Activated CD8-positive, alpha-beta memory T cell treated with anti-CD3 and anti-CD28 coated beads, Interleukin-2, amount 50 U/mL, for 4 hours (primary cell): ENCODE results near the gene NFATC1.

Experiments
- DNase-seq: peaks from one replicate; pipeline ENCODE4 v3.0.0-alpha.2; 2020

NFATC1 gene

GRCh38 chr18:79560042-79560860, 164.5 kb downstream of the NFATC1 start:
- no peak for DNase-seq

GRCh38 chr18:79560861-79561210, 165.1 kb downstream of the NFATC1 start:
- DNase-seq = no peak

DNA sequence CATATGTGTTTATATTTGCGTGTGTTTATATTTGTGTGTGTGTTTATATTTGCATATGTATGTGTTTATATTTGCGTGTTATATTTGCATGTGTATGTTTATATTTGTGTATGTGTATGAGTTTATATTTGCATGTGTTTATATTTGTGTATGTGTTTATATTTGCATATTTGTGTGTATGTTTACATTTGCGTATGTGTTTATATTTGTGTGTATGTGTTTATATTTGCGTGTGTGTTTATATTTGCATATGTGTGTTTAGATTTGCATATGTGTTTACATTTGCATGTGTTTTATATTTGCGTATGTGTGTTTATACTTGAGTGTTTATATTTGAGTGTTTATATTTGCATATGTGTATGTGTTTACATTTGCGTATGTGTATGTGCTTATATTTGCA, 168.2 kb downstream of the NFATC1 start:
- no peak for DNase-seq

GRCh38 chr18:79564441-79564840, 168.7 kb downstream of the NFATC1 start:
- no peak for DNase-seq

GRCh38 chr18:79566771-79567431, 171.2 kb downstream of the NFATC1 start:
- DNase-seq = no peak

- no peak for DNase-seq
Observed at GRCh38 chr18:79567481-79568147, 171.9 kb downstream of the NFATC1 start.

GRCh38 chr18:79568543-79569205, 172.9 kb downstream of the NFATC1 start:
- peak; percentile 7 for DNase-seq

- DNase-seq = peak; percentile 3
Observed at GRCh38 chr18:79569720-79570119, 174.0 kb downstream of the NFATC1 start.

DNA sequence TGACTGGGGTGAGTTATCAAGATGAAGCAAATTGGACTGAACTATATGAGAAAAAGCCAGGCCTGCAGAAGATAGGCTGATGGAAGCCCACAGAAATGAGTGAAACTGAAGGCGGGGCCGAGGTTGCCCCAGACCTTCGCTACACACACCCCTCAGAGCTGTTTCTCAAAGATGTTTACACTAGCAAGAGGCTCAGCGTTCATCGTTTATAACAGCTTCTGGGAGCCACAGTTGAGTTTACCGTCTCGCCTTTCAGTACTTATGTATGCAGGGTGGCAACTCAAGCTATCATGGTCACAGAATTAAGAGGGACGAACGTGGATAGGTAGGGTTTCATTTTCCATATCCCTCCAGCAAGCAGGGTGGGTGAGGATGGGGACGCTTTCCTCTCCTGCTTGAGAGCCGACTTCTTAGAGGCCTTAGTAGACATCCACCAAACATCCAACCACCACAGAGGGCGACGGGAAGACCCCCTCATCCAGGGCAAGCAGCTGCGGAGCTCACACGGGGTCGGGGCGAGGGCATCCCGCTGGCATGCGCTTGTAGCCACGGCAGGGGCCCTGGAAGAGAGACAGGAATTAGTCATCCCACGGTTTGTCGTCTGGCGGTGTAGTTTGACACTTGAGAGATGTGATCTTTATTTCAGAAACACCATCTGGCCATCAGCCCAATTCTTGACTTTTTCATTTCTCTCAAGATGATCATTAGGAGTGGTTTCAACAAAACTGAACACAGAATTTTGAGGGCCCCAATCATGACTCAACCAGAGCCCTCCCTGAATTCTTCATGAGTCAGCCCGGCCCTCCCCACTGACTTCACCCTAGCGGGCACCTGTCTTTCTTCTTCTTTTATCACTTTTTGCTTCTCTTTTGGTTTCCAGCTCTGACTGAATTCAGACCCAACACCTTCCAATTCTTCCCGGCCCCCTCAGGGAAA, 174.8 kb downstream of the NFATC1 start:
- peak; percentile 13 for DNase-seq

DNA sequence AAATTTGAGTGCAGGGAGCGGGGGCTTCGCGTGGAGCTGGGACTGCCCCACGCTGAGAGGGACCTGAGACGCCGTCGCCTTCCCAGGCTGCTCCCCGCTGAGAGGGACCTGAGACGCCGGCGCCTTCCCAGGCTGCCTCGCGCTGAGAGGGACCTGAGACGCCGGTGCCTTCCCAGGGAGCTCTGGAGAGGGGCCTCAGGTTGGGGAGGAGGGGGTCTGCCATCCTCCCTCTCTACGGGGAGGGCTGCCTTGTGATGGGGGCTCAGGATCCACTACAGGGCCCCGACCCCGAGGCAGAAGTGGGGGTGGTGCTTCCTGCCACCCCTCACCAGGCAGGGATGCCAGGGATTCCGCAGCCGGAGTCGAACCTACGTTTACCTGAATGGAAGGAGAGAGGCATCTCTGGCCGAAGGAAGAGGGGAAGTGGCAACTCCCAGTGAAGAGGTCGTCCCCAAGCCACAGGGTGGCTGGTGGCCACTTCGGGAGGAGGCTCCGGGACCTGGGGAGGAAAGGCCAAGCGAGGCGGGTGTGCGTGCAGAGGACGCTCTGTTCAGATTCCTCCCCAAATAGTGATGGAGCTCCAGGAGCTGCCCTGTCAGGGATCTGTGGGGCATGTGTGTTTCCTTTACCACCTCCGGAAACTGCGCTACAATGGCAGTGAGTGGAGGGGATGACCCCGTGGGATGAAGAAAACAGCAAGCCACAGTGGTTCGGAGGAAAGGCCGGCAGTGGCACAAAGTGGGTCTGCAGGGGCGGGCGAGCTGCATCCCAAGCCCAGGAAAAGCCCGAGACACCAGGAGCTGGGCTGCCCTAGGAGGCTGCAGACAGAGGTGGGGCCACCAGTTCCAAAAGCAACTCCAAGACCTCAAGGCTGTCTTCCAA, 175.7 kb downstream of the NFATC1 start:
- peak; percentile 7 for DNase-seq

DNA sequence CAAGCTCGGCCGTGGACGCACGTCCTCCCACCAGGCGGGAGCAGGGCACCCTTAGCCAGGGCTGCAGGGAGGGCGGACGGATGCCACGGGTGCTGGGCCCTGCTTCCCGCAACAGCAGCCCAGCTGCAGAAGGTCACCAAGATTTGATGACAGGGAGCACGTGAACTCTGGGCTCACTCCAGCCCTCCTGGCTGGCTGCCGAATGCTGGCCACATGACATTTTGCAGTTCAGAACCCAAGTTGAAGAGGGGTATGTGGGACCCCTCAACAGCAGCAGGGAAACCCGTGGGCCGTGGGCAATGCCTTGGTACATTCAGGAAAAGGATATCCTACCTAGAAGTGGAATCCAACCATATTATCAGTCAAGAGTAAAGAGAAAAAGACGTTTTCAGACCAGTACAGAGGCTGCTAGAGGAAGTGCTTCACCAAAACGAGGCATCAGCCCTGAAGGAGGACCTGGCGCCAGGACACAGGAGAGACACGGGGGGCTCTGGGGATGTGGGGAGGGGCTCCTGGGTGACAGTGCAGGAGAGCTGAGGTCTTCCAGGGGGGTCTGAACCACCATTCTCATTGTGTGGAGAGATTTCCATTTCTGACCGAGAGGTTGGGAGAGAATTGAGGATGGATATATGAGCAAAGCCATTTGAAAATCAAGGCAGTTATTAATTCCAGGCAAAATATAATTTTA, 176.5 kb downstream of the NFATC1 start:
- DNase-seq = peak; percentile 4

- no peak for DNase-seq
Observed at GRCh38 chr18:79572848-79573451, 177.2 kb downstream of the NFATC1 start.

GRCh38 chr18:79573921-79574491, 178.3 kb downstream of the NFATC1 start:
- no peak for DNase-seq

GRCh38 chr18:79574938-79575525, 179.3 kb downstream of the NFATC1 start:
- no peak for DNase-seq

DNA sequence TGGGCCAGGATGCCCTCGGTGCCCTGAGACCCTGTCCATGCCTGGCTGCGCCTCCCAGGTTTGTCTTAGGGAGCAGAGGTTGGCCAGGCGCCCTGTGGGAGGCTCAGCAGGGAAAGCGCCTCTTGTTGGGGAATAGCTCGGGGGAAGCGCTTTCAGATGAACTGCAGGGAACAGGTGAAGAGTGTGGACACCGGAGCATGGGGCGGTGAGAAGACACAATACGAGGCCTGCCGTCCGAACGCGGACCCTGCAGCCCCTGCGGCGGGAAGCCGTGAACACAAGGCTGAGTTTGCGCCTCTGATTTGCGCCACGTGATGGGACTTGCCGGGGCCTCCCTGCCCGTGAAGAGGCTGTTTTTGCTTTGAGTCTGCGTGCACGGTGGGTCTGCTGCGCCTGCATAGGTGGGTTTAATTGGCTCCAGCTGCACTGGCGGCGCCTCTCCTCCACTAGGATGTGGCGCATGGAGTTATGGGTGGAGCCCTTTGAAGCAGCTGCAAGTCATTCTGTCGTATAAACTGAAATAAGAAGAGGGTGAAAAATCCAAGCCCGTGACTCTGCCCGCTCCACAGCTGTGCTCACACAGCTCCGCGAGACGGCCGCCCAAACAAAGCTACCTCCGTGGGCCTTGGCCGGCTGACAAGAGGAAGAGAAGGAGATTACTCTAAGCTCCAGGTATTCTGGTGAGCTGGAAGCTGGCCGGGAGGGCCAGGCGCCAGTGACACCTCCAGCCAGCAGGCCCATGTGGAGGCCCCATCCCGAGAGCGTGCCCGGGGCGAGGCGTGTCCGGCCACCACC, 180.4 kb downstream of the NFATC1 start:
- no peak for DNase-seq

DNA sequence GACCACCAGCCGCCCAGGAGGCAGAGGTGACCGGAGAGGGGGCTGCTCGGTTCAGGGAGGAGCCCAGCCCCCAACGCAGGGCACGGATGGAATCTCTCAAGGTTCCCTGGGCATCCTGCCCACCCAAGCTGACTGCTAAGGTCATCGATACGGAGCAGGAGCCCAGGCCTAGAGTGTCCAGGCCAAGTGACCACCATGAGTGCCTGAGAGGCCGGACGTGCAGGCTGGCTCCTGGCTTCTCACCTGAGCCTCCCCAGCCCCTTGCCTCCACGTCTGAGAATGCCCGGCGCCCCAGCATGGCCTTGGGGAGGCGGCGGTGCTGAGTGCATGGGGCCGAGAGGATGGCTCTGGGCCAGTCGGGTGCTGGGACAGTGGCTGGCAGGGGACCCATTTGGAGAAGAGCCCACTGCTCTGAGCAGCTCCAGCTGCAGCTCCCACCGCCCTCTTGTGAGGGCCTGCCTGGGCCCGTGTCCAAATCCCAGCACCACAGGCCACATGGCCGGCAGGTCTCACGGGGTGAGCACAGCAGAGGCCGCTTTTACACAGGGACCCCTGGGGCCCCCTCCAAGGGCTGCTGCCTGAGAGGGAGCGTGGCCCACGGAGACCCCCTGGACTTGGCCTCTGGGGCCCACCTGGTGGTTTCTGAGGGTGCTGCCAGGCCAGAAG, 181.1 kb downstream of the NFATC1 start:
- peak; percentile 12 for DNase-seq

DNA sequence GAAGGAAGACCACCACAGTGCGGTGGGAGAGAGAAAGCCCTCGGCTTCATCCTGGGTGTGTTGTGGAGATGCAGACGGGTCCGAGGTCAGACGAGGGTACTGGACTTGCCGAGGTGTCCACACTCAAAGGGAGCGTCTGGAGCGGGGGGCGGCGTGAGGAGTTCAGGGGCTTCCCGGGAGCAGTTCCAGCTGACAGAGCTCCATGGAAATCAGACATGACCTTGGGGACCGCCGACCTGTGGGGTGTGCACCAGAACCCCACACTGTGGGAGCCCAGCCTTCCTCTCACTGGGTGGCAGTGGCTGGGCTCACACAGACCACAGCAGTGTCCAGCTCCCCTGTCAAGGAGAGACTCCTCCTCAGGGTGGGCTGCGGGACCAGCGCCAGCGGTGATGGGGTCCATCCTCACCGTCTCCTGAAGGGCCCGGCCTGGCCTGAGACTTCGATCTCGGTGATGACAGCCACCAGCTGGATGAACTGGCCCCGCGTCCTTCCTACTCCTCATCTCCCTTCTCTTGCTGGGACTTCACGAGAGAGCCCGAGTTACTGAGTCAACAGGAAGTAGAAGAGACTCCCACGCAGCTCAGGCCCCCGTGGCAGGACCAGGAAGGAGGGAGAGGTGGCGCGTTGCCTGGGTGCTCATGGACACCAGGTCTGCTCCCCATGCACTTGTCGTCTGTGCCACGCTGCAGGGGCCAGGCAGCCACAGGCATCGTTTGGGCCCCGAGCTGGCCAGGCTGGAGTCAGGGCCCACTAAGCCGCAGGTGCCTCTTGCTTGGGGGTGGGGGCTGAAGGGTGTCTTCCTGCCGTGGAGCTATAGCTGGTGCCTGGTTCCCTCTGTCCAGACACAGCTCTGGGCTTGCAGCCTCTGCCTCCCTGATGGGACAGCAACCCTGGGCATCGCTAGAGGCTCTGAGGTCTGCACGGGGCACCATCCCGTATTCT, 182.0 kb downstream of the NFATC1 start:
- DNase-seq = peak; percentile 17
